GM21576 (cell line): ENCODE results near the gene ARL14.
A peak's percentile ranks its signal among the peaks of the same experiment; 100 is the strongest.

Experiments
- ATAC-seq: cut with Tn5 transposase; IDR thresholded peaks from one replicate; pipeline ENCODE4 v1.9.1; 2021; ENCODE audit warnings: mild to moderate bottlenecking, moderate library complexity; ENCODE audit not compliant: unreplicated experiment

The ARL14 gene

GRCh38 chr3:160676547-160677303, at the start of gene ARL14:
TSS of gene ARL14 (plus strand) at chr3:160677160. CDS start at chr3:160677347, 187 bp downstream.
- ATAC-seq = no peak

GRCh38 chr3:160629491-160629890, 47.5 kb upstream of the ARL14 start:
- ATAC-seq = no peak

- ATAC-seq = no peak
Observed at GRCh38 chr3:160633361-160634083, 43.4 kb upstream of the ARL14 start.

- ATAC-seq = no peak
Observed at GRCh38 chr3:160635213-160635612, 41.7 kb upstream of the ARL14 start.

GRCh38 chr3:160637086-160637485, 39.9 kb upstream of the ARL14 start:
- ATAC-seq = no peak

GRCh38 chr3:160638184-160638583, 38.8 kb upstream of the ARL14 start:
- ATAC-seq = no peak

- ATAC-seq = no peak
Observed at GRCh38 chr3:160641665-160642309, 35.2 kb upstream of the ARL14 start.

GRCh38 chr3:160643994-160644393, 33.0 kb upstream of the ARL14 start:
- ATAC-seq = no peak

GRCh38 chr3:160644491-160644890, 32.5 kb upstream of the ARL14 start:
- ATAC-seq = no peak

GRCh38 chr3:160648701-160649100, 28.3 kb upstream of the ARL14 start:
- ATAC-seq = no peak

- no peak for ATAC-seq
Observed at GRCh38 chr3:160649596-160649995, 27.4 kb upstream of the ARL14 start.

- no peak for ATAC-seq
Observed at GRCh38 chr3:160653512-160653911, 23.4 kb upstream of the ARL14 start.

GRCh38 chr3:160660902-160661301, 16.1 kb upstream of the ARL14 start:
- ATAC-seq = no peak

GRCh38 chr3:160661660-160662059, 15.3 kb upstream of the ARL14 start:
- no peak for ATAC-seq

- ATAC-seq = no peak
Observed at GRCh38 chr3:160665231-160665630, 11.7 kb upstream of the ARL14 start.

- ATAC-seq = peak; percentile 79
Observed at GRCh38 chr3:160665784-160666526, 11.0 kb upstream of the ARL14 start.

GRCh38 chr3:160667452-160667851, 9.5 kb upstream of the ARL14 start:
- ATAC-seq = no peak

- ATAC-seq = no peak
Observed at GRCh38 chr3:160668454-160668853, 8.5 kb upstream of the ARL14 start.

- peak; percentile 97 for ATAC-seq
Observed at GRCh38 chr3:160671231-160671630, 5.7 kb upstream of the ARL14 start.

- ATAC-seq = no peak
Observed at GRCh38 chr3:160671995-160672394, 5.0 kb upstream of the ARL14 start.

GRCh38 chr3:160673188-160673587, 3.8 kb upstream of the ARL14 start:
- no peak for ATAC-seq
